GM18951 (cell line): Measurements from ENCODE around the gene DAP.
"Not testable (repeated sequence)": the region's sequence is repeated elsewhere in the genome, so short reads cannot be mapped to it uniquely, and the experiment has no call there.

Experiments used
- POLR2A ChIP-seq: IDR thresholded peaks from 4 replicates; pipeline ENCODE4 v1.6.1; 2011; ENCODE audit warnings: mild to moderate bottlenecking; ENCODE audit not compliant: insufficient read length, insufficient read depth; ENCODE audit errors: extremely low read depth
- in situ Hi-C: fragments of 300-500 bp; cut with MboI; formaldehyde crosslinking; loops from one replicate; pipeline ENCODE4 v1.12.0; 2022; ENCODE audit warnings: low sequenced_read_pairs, mixed read lengths, inconsistent platforms; ENCODE audit not compliant: unreplicated experiment

The DAP gene

GRCh38 chr5:10671041-10672008 is 89.7 kb downstream of the DAP start:
- in situ Hi-C loops: no loop called here
- no peak for TF ChIP-seq POLR2A

GRCh38 chr5:10669983-10670382 is 91.1 kb downstream of the DAP start:
- in situ Hi-C loops: no loop called here
- TF ChIP-seq POLR2A: no peak

DNA sequence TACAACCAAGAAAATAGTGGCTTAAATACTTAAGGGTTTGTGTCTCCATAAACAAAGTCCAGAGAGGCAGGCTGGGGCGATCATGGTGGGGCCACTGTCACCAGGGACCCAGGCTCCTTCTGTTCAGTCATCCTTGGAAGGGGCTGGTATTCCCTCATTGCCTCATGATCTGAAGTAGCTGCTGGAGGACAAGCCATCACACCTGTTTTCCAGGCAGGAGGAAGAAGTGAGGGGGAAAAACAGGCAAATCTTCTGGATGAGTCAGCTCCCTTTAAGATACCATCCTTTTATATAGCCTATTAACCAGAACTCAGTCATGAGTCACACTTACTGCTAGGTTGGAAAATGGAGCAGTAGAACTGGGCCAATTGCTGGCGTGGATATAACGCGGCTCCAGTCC is 92.3 kb downstream of the DAP start:
- TF ChIP-seq POLR2A: no peak
- in situ Hi-C loops: no loop called here

DNA sequence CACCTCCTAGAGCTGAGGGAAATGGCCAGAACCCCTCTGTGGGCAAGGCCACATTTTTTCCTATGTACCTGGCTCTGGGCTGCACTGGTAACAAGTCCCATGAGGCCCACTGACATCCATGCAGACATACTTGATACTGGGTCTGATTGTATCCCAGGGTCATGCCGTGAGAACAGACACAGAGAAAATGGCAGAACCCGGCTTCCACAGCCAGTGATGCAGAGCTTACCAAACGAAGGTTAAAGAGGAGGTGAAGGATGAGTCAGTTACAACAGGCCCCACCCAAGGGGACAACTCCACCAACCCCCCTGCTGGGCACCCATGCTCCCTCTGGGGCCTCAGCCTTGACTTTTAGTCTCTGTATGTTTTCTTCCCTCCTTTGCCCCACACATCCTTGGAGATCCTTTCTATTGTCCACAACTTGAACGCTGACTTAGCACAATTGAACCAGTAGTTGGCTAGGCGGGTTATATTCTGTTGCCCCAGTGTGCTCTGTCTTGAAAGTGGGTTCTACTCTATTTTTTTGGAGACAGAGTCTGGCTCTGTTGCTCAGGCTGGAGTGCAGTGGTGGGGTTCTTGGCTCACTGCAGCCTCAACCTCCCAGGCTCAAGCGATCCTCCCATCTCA is 93.5 kb downstream of the DAP start:
- in situ Hi-C loops: no loop called here
- no peak for TF ChIP-seq POLR2A

DNA sequence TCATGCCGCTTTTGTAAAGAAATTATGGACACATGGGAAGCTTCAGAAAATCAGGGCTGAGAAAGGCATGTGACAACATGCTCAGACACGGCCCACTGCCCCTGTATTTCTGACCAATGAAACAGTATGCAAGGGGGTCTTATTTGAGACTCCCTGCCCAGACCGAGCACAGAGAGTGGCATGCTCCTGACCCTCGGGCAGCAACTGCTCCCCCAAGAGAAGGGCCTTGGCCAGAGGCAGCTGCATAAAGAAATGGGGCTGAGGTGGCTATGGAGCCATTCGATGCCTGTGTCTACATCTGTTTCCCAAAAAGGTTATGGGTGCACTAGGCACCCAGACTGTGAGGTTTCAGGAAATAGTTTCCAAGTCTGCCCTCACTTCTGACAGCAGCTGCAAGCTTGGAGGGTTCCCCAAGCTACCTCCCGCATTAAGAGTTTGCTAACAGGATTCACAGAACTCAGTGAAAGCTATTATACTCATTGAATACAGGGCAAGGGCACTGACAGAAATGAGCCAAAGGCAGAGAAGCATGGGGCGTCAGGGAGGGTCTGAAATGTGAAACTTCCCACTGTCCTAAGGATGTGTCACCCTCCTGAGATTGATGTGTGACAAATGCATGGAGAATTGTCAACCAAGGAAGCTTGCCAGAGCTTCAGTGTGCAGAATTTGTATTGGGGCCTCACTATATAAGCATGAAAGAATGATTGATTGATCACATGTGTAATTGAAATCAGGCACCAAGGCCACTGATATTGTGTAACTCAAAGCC is 94.3 kb downstream of the DAP start:
- in situ Hi-C loops: no loop called here
- TF ChIP-seq POLR2A: no peak

DNA sequence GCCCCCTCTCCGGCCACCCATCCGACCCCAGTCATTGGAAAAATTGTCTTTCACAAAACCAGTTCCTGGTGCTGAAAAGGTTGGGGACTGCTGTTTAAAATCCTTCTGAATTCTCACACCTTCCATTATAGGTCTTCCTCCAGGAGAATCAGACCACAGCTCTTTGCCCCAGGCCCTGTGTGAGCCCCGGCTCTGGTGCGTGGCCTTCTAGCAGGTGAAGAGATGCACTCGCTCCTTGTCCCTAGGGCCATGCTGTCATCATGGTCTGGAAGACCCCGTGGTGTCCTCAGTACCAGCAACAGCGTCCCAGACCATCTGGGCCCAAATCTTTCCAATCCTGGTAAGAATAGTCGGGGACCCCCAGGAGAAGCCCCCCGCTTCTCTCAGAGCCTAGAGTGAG is 95.2 kb downstream of the DAP start:
- no peak for TF ChIP-seq POLR2A
- in situ Hi-C loops: no loop called here

- in situ Hi-C loops: not testable (repeated sequence)
Observed at GRCh38 chr5:10664180-10664769, 96.8 kb downstream of the DAP start.

DNA sequence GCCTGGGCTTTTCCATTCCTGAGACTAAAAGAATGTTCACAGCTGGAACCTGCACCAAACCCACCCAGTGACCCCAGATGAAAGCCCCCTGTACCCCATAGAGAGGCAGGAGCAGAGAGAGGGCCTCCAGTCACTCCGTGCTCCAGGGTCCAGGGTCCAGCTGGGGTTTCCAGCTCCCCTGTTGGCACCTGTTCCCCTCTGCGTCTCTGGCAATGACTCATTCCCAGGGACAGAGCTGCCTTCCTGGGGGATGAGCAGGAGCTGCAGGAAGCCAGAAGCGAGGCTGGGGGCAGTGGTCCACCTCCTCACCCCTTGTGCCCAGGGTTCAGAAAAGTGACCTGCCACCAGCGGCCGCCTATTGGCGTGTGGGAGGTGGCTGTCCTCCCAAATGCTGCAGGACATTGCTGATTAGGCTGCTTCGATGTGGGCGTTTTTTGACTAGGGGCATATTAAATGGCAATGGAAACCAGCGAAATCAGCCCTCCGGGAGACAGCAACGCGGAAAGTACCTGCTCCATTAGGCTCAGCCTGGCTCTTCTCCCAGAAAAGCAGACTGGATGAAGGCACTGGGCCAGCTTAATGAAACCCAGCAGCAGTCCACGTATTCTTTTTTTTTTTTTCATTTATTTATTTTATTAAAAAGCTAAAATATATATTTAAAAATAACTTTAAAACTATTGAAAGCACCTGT is 97.4 kb downstream of the DAP start:
- in situ Hi-C loops: no loop called here
- TF ChIP-seq POLR2A: no peak

GRCh38 chr5:10662661-10663488 is 98.2 kb downstream of the DAP start:
- in situ Hi-C loops: no loop called here
- no peak for TF ChIP-seq POLR2A

GRCh38 chr5:10662083-10662482 is 99.0 kb downstream of the DAP start:
- TF ChIP-seq POLR2A: no peak
- in situ Hi-C loops: no loop called here

DNA sequence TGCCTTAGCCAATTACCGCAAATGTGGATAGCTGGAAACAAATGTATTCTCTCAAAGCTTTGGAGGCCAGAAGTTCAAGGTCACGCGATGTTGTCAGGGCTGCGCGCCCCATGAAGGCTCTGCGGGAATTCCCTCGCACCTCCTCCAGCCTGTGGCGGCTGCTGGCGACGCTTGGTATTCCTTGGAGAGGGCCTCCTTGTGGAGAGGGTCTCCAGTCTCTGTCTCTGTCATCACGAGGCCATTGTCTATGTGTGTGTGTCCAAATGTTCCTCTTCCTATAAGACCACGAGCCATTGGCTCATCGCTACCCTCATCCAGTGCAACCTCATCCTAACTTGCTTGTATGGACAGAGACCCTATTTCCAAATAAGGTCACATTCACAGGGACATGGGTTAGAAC is 99.6 kb downstream of the DAP start:
- no peak for TF ChIP-seq POLR2A
- in situ Hi-C loops: no loop called here

GRCh38 chr5:10660720-10661387 is 100.2 kb downstream of the DAP start:
- TF ChIP-seq POLR2A: no peak
- in situ Hi-C loops: no loop called here

- TF ChIP-seq POLR2A: no peak
- in situ Hi-C loops: no loop called here
Observed at GRCh38 chr5:10660135-10660534, 100.9 kb downstream of the DAP start.
